Stomach (tissue), 4 donors: ENCODE data around the gene TM4SF18.

Experiments
- CTCF ChIP-seq, 7 experiments: fragments of 450-650 bp in 4 of 7; fragments of 200-600 bp in 3 of 7; sonication (generic) in 3 of 7; IDR thresholded peaks; one replicate each; pipeline ENCODE4 v1.5.1; 2016 to 2019; ENCODE audit warnings: antibody characterized with exemption in 7 of 7, control low read depth in 2 of 7, mild to moderate bottlenecking in 1 of 7
- POLR2A ChIP-seq, 4 donors: fragments of 450-650 bp; IDR thresholded peaks; one replicate each; pipeline ENCODE4 v1.6.1; 2016; ENCODE audit warnings: antibody characterized with exemption in 4 of 4, control low read depth in 2 of 4, mild to moderate bottlenecking in 1 of 4, moderate library complexity in 1 of 4

GRCh38 chr3:149374391-149374790 lies 41.0 kb upstream of the TM4SF18 start:
- TF ChIP-seq POLR2A (IDR thresholded peaks at IDR 0.05) (no peak), CTCF (IDR thresholded peaks at IDR 0.05) (no peak)
